Tibial artery (tissue), 4 donors: Measurements from ENCODE around the gene ANKRD65.

Source experiments
- DNase-seq, 2 donors: peaks; one replicate each; pipeline ENCODE4 v3.0.0-alpha.2; 2019
- H3K27ac ChIP-seq, 2 donors: fragments of 200-600 bp; sonication (generic) in 1 of 2; 1 replicate in 1 of 2; 2 replicates in 1 of 2; pipeline ENCODE4 v1.5.1; 2018 to 2019; ENCODE audit warnings: mild to moderate bottlenecking in 1 of 2
- H3K27me3 ChIP-seq, 2 donors: fragments of 200-600 bp; sonication (generic) in 1 of 2; one replicate each; pipeline versions ENCODE4 v1.5.1 to v1.6.0; 2016 to 2019
- H3K36me3 ChIP-seq, 3 donors: fragments of 200-600 bp; sonication (generic) in 2 of 3; one replicate each; pipeline ENCODE4 v1.5.1; 2016 to 2019; ENCODE audit warnings: mild to moderate bottlenecking in 2 of 3
- H3K4me1 ChIP-seq, 4 donors: fragments of 200-600 bp; sonication (generic) in 2 of 4; 1 replicate in 3 of 4; 2 replicates in 1 of 4; pipeline ENCODE4 v1.5.1; 2016 to 2019
- H3K4me3 ChIP-seq, 2 donors: fragments of 200-600 bp; sonication (generic) in 1 of 2; 1 replicate in 1 of 2; 2 replicates in 1 of 2; pipeline ENCODE4 v1.5.1; 2018 to 2019; ENCODE audit warnings: mild to moderate bottlenecking in 2 of 2
- H3K9me3 ChIP-seq, 3 donors: fragments of 200-600 bp; sonication (generic) in 1 of 3; one replicate each; pipeline ENCODE4 v1.5.1; 2016 to 2019
- CTCF ChIP-seq, 2 experiments: fragments of 200-600 bp in 1 of 2; fragments of 450-650 bp in 1 of 2; IDR thresholded peaks; one replicate each; pipeline ENCODE4 v1.5.1; 2017 to 2019; ENCODE audit warnings: antibody characterized with exemption in 2 of 2, mild to moderate bottlenecking in 1 of 2, moderate library complexity in 1 of 2
- intact Hi-C: fragments of 100-400 bp; cut with DNase I; formaldehyde crosslinking; loops from one replicate; pipeline ENCODE4 v1.15.0; 2023; ENCODE audit warnings: low total_unique reads

The ANKRD65 gene

DNA sequence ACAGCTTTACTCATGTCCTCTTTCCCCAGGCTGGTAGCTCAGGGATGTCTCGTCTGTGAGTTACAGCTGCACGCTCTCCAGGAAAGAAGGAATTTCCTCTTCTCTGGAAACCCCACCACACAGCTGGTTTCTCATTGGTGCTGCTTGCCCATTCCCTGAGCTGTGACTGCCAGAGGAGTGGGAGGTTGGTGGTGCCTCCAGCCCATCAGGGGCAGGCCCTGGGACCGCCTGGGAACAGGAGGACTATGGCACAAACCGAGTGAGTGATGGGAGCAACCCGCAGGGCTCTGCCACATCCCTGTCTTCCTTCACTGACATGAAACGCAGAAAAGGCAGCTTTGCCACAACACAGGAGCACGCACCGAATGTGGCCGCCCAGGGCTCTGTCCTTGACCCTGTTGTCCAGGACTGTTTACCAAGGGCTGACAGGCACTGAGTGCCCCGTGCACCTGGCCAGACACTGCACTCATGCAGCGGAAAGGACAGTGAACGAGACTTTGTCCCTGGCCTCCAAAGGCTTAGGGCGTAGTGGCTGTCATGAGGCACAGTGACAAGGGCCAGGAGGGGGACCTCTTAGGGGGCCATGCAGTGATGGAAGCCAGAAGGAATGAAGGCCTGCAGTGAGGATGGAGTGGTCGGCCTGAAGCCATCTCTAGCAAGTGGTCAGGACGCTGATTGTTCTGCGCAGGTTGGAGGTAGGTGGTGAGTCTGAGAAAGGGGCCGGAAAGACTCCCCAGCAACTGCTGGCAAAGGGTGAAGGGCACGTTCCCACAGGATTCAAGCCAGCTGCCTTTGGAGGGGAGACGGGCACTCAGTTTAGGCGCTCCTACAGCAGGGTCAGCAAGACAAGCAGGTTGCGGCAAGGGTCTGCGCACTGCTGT lies 20.3 kb downstream of the ANKRD65 start:
- Histone ChIP-seq H3K27me3 (no peaks in the 10 kb centered on the region), H3K4me1 (peaks cover 0 to 46% (median 38%) of the 10 kb centered on the region in 4 donors), H3K4me3 (peak overlapping the region; percentile 85 to 96), H3K36me3 (peaks cover 54 to 76% (median 65%) of the 10 kb centered on the region in 3 donors), H3K27ac (peak overlapping the region in 1 of 2 donors; percentile 92), H3K9me3 (no peaks in the 10 kb centered on the region)
- DNase-seq: no peak
- intact Hi-C loops: loop anchor here (5.0 kb wide), 1 partner anchor 41 kb away; no protein-coding TSS in a partner anchor
- no peak for TF ChIP-seq CTCF (IDR thresholded peaks at IDR 0.05)

- H3K36me3 ChIP-seq: peaks cover 52 to 77% (median 65%) of the 10 kb centered on the region in 3 donors
- intact Hi-C loops: loop anchor here (5.0 kb wide), 1 partner anchor 42 kb away; no protein-coding TSS in a partner anchor
- H3K4me3 ChIP-seq: peak overlapping the region; percentile 85 to 96
- no peak for TF ChIP-seq CTCF (IDR thresholded peaks at IDR 0.05)
- peak overlapping the region; percentile 81 to 92 for H3K27ac ChIP-seq
- H3K9me3 ChIP-seq: no peaks in the 10 kb centered on the region
- no peaks in the 10 kb centered on the region for H3K27me3 ChIP-seq
- no peak for DNase-seq
- peaks cover 0 to 41% (median 31%) of the 10 kb centered on the region in 4 donors for H3K4me1 ChIP-seq
Observed at GRCh38 chr1:1399872-1400575, 21.1 kb downstream of the ANKRD65 start.

- H3K4me1 ChIP-seq: peaks cover 0 to 41% (median 29%) of the 10 kb centered on the region in 4 donors
- intact Hi-C loops: no loop called here
Observed at GRCh38 chr1:1399187-1399871, 21.7 kb downstream of the ANKRD65 start, which contains the start of gene CCNL2. CCNL2 (minus strand) TSS chr1:1399335; CDS start chr1:1399306, 29 bp downstream.

DNA sequence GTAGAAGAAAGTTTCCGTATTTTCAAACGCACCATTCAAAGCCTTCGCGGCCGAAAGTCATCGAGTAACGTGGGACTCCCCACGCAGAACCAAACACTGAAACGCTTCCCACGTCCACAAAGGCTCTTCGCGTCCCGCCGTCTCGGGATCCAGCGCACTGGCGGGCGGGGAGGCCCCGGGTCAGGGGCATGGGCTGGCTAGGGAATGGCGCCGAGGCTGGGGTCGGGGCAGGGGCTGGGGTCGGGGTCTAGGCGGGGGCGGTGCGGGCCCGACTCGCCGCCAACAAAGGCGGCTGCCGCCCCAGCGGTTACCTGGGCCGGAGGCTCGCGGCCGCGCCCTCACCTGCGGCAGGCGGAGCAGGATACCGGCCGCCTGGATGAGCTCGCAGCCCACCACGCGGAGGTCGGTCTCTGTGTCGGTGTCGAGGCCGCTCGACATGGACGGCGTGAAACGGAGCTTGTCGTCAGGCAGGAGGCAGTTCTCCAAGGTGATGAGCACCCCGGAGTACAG lies 22.3 kb downstream of the ANKRD65 start:
- no peak for TF ChIP-seq CTCF (IDR thresholded peaks at IDR 0.05)

More at GRCh38 chr1:1399187-1399871, 21.7 kb downstream of the ANKRD65 start, which contains the start of gene CCNL2:
- TF ChIP-seq CTCF (IDR thresholded peaks at IDR 0.05): peak; percentile 62 to 73
- Histone ChIP-seq H3K4me3 (peak within 1 kb of the TSS; percentile 85 to 96), H3K36me3 (peaks cover 48 to 77% (median 65%) of the 10 kb centered on the region in 3 donors), H3K9me3 (no peaks in the 10 kb centered on the region), H3K27me3 (no peaks in the 10 kb centered on the region), H3K27ac (peak within 1 kb of the TSS; percentile 81 to 92)
- peak; percentile 95 to 99 for DNase-seq

More for the DNA sequence above, 22.3 kb downstream of the ANKRD65 start:
- DNase-seq: peak in 1 of 2 donors; percentile 78
- Histone ChIP-seq H3K27me3 (no peaks in the 10 kb centered on the region), H3K4me3 (peak overlapping the region; percentile 85 to 96), H3K4me1 (peaks cover 0 to 41% (median 29%) of the 10 kb centered on the region in 4 donors), H3K36me3 (peaks cover 48 to 77% (median 67%) of the 10 kb centered on the region in 3 donors), H3K27ac (peak overlapping the region; percentile 81 to 92), H3K9me3 (no peaks in the 10 kb centered on the region)
- intact Hi-C loops: no loop called here
